ENCODE measurements around the gene CDH2.

GRCh38 chr18:28005164-28005563, 171.8 kb downstream of the CDH2 start:
- TF ChIP-seq CTCF (conservative IDR thresholded peaks at IDR 0.05; ENCODE audit: low read depth, low read length), result no peak
- no peak for TF ChIP-seq EZH2 (IDR thresholded peaks at IDR 0.05; ENCODE audit: low read length, unreplicated experiment)

Data from PC-3 (cell line).